ENCODE results near the gene NR0B2. TPM values are rescaled to one million over a fixed set of nuclear protein-coding genes. Genes with fewer than 3 reads are reported as not detected.

NR0B2 gene
- not detected for total RNA-seq
- 0 reads per million in 2 donors for total RNA-seq

- H3K9me3 ChIP-seq (ENCODE audit: control insufficient read depth, low read length, poor library complexity, severe bottlenecking) = no peaks in the 10 kb centered on the region
- Mint-ChIP-seq H3K4me3 (no peak within 1 kb of the TSS), H3K36me3 (ENCODE audit: low read depth) (peaks cover 6% of the 10 kb centered on the region), H3K4me1 (no peaks in the 10 kb centered on the region), H3K27me3 (peaks cover 14% of the 10 kb centered on the region), H3K27ac (no peak within 1 kb of the TSS)
- DNase-seq (no peak), ATAC-seq (no peak)
These were observed at the start of gene NR0B2 for GRCh38 chr1:26913754-26914619. Gene NR0B2 (minus strand): TSS chr1:26913975. CDS start chr1:26913940, 35 bp downstream.

- DNase-seq = no peak
- Mint-ChIP-seq H3K4me1 (peaks cover 9% of the 10 kb centered on the region), H3K27ac (no peak overlapping the region), H3K4me3 (no peak overlapping the region), H3K27me3 (peaks cover 35% of the 10 kb centered on the region), H3K36me3 (ENCODE audit: low read depth) (peaks cover 2% of the 10 kb centered on the region)
- no peaks in the 10 kb centered on the region for H3K9me3 ChIP-seq (ENCODE audit: control insufficient read depth, low read length, poor library complexity, severe bottlenecking)
- ATAC-seq = no peak
These were observed 48.1 kb upstream of the NR0B2 start for GRCh38 chr1:26961826-26962225.

GRCh38 chr1:26960625-26960966 lies 46.8 kb upstream of the NR0B2 start:
- no peak for ATAC-seq
- no peaks in the 10 kb centered on the region for H3K9me3 ChIP-seq (ENCODE audit: control insufficient read depth, low read length, poor library complexity, severe bottlenecking)
- no peak overlapping the region for H3K27ac Mint-ChIP-seq
- no peak for DNase-seq
- H3K36me3 Mint-ChIP-seq (ENCODE audit: low read depth) = peaks cover 2% of the 10 kb centered on the region
- H3K4me1 Mint-ChIP-seq = peaks cover 6% of the 10 kb centered on the region
- H3K4me3 Mint-ChIP-seq = peak overlapping the region; percentile 92
- H3K27me3 Mint-ChIP-seq = peaks cover 23% of the 10 kb centered on the region

GRCh38 chr1:26959722-26960624 lies 46.2 kb upstream of the NR0B2 start, which contains the start of gene KDF1:
Gene KDF1 (minus strand): TSS chr1:26960468. CDS start chr1:26952380, 8,088 bp downstream.
- peaks cover 6% of the 10 kb centered on the region for H3K4me1 Mint-ChIP-seq

GRCh38 chr1:26959270-26959669 lies 45.5 kb upstream of the NR0B2 start:
- peaks cover 2% of the 10 kb centered on the region for H3K36me3 Mint-ChIP-seq (ENCODE audit: low read depth)
- no peak overlapping the region for H3K27ac Mint-ChIP-seq
- H3K4me1 Mint-ChIP-seq = peaks cover 6% of the 10 kb centered on the region
- no peaks in the 10 kb centered on the region for H3K9me3 ChIP-seq (ENCODE audit: control insufficient read depth, low read length, poor library complexity, severe bottlenecking)
- peak overlapping the region; percentile 61 for H3K4me3 Mint-ChIP-seq
- H3K27me3 Mint-ChIP-seq = peaks cover 16% of the 10 kb centered on the region
- DNase-seq (no peak), ATAC-seq (no peak)

More at GRCh38 chr1:26959722-26960624, 46.2 kb upstream of the NR0B2 start, which contains the start of gene KDF1:
- ATAC-seq = peak; percentile 98
- peaks cover 23% of the 10 kb centered on the region for H3K27me3 Mint-ChIP-seq
- peaks cover 2% of the 10 kb centered on the region for H3K36me3 Mint-ChIP-seq (ENCODE audit: low read depth)
- no peaks in the 10 kb centered on the region for H3K9me3 ChIP-seq (ENCODE audit: control insufficient read depth, low read length, poor library complexity, severe bottlenecking)
- no peak within 1 kb of the TSS for H3K27ac Mint-ChIP-seq
- peak within 1 kb of the TSS; percentile 92 for H3K4me3 Mint-ChIP-seq
- peak; percentile 42 to 44 (median 43) for DNase-seq

GRCh38 chr1:26957306-26957705 lies 43.5 kb upstream of the NR0B2 start:
- no peak overlapping the region for H3K4me3 Mint-ChIP-seq
- ATAC-seq (no peak), DNase-seq (no peak)
- peaks cover 9% of the 10 kb centered on the region for H3K4me1 Mint-ChIP-seq
- H3K27ac Mint-ChIP-seq = no peak overlapping the region
- H3K27me3 Mint-ChIP-seq = peaks cover 6% of the 10 kb centered on the region
- peaks cover 3% of the 10 kb centered on the region for H3K36me3 Mint-ChIP-seq (ENCODE audit: low read depth)
- H3K9me3 ChIP-seq (ENCODE audit: control insufficient read depth, low read length, poor library complexity, severe bottlenecking) = no peaks in the 10 kb centered on the region

GRCh38 chr1:26956321-26956720 lies 42.5 kb upstream of the NR0B2 start:
- no peaks in the 10 kb centered on the region for H3K27me3 Mint-ChIP-seq
- peaks cover 6% of the 10 kb centered on the region for H3K4me1 Mint-ChIP-seq
- H3K36me3 Mint-ChIP-seq (ENCODE audit: low read depth) = peaks cover 3% of the 10 kb centered on the region
- DNase-seq (no peak), ATAC-seq (no peak)
- H3K4me3 Mint-ChIP-seq = no peak overlapping the region
- no peak overlapping the region for H3K27ac Mint-ChIP-seq
- H3K9me3 ChIP-seq (ENCODE audit: control insufficient read depth, low read length, poor library complexity, severe bottlenecking) = no peaks in the 10 kb centered on the region

GRCh38 chr1:26953374-26953773 lies 39.6 kb upstream of the NR0B2 start:
- peaks cover 3% of the 10 kb centered on the region for H3K36me3 Mint-ChIP-seq (ENCODE audit: low read depth)
- H3K4me1 Mint-ChIP-seq = peaks cover 3% of the 10 kb centered on the region
- no peak overlapping the region for H3K4me3 Mint-ChIP-seq
- no peak for ATAC-seq
- no peaks in the 10 kb centered on the region for H3K9me3 ChIP-seq (ENCODE audit: control insufficient read depth, low read length, poor library complexity, severe bottlenecking)
- no peak for DNase-seq
- H3K27ac Mint-ChIP-seq = no peak overlapping the region
- no peaks in the 10 kb centered on the region for H3K27me3 Mint-ChIP-seq

GRCh38 chr1:26951821-26952497 lies 38.2 kb upstream of the NR0B2 start:
- Mint-ChIP-seq H3K4me3 (no peak overlapping the region), H3K36me3 (ENCODE audit: low read depth) (peaks cover 3% of the 10 kb centered on the region), H3K4me1 (peaks cover 3% of the 10 kb centered on the region), H3K27ac (no peak overlapping the region), H3K27me3 (no peaks in the 10 kb centered on the region)
- DNase-seq (no peak), ATAC-seq (no peak)
- no peaks in the 10 kb centered on the region for H3K9me3 ChIP-seq (ENCODE audit: control insufficient read depth, low read length, poor library complexity, severe bottlenecking)

GRCh38 chr1:26951216-26951615 lies 37.4 kb upstream of the NR0B2 start:
- Mint-ChIP-seq H3K27ac (no peak overlapping the region), H3K36me3 (ENCODE audit: low read depth) (peaks cover 3% of the 10 kb centered on the region), H3K4me3 (no peak overlapping the region), H3K4me1 (peaks cover 3% of the 10 kb centered on the region), H3K27me3 (no peaks in the 10 kb centered on the region)
- DNase-seq (no peak), ATAC-seq (no peak)
- H3K9me3 ChIP-seq (ENCODE audit: control insufficient read depth, low read length, poor library complexity, severe bottlenecking) = no peaks in the 10 kb centered on the region

- DNase-seq (no peak), ATAC-seq (no peak)
- Mint-ChIP-seq H3K27me3 (no peaks in the 10 kb centered on the region), H3K27ac (no peak overlapping the region), H3K36me3 (ENCODE audit: low read depth) (peaks cover 3% of the 10 kb centered on the region), H3K4me3 (no peak overlapping the region), H3K4me1 (peaks cover 3% of the 10 kb centered on the region)
- no peaks in the 10 kb centered on the region for H3K9me3 ChIP-seq (ENCODE audit: control insufficient read depth, low read length, poor library complexity, severe bottlenecking)
These were observed 36.8 kb upstream of the NR0B2 start for GRCh38 chr1:26950602-26951001.

- Mint-ChIP-seq H3K4me1 (peaks cover 3% of the 10 kb centered on the region), H3K36me3 (ENCODE audit: low read depth) (peaks cover 5% of the 10 kb centered on the region), H3K27ac (peak overlapping the region; percentile 66), H3K27me3 (no peaks in the 10 kb centered on the region), H3K4me3 (no peak overlapping the region)
- no peak for ATAC-seq
- no peaks in the 10 kb centered on the region for H3K9me3 ChIP-seq (ENCODE audit: control insufficient read depth, low read length, poor library complexity, severe bottlenecking)
- DNase-seq = no peak
These were observed 36.1 kb upstream of the NR0B2 start for GRCh38 chr1:26949926-26950319.

Measured in T-helper 17 cell (primary cell).